Measurements from ENCODE around the gene CSF1R.
"Not testable (repeated sequence)": the region's sequence is repeated elsewhere in the genome, so short reads cannot be mapped to it uniquely, and the experiment has no call there.

CSF1R gene

GRCh38 chr5:150054569-150054968, 31.8 kb downstream of the CSF1R start:
- no peak for DNase-seq

GRCh38 chr5:150053713-150054392, 32.5 kb downstream of the CSF1R start:
- no peak for DNase-seq

- DNase-seq, result peak; percentile 67
These were observed 33.2 kb downstream of the CSF1R start for GRCh38 chr5:150052956-150053712.

- no peak for DNase-seq
These were observed 34.0 kb downstream of the CSF1R start for GRCh38 chr5:150052226-150052955.

- DNase-seq, result no peak
These were observed 34.6 kb downstream of the CSF1R start for GRCh38 chr5:150051657-150052195.

- peak; percentile 65 for DNase-seq
These were observed 36.1 kb downstream of the CSF1R start for GRCh38 chr5:150050172-150050811.

GRCh38 chr5:150046031-150046430, 40.3 kb downstream of the CSF1R start:
- DNase-seq, result no peak

- DNase-seq, result peak; percentile 38
These were observed 40.8 kb downstream of the CSF1R start for GRCh38 chr5:150045549-150045948.

- DNase-seq, result no peak
These were observed 41.6 kb downstream of the CSF1R start for GRCh38 chr5:150044712-150045111.

- DNase-seq, result no peak
These were observed 42.0 kb downstream of the CSF1R start for GRCh38 chr5:150044329-150044681.

GRCh38 chr5:150043657-150044328, 42.6 kb downstream of the CSF1R start:
- DNase-seq, result no peak

GRCh38 chr5:150042459-150042858, 43.9 kb downstream of the CSF1R start:
- no peak for DNase-seq

- no peak for DNase-seq
These were observed 47.8 kb downstream of the CSF1R start for GRCh38 chr5:150038547-150038946.

- no peak for DNase-seq
These were observed 49.8 kb downstream of the CSF1R start for GRCh38 chr5:150036513-150036912.

GRCh38 chr5:150035139-150035895, 51.0 kb downstream of the CSF1R start:
- no peak for DNase-seq

GRCh38 chr5:150034662-150035061, 51.7 kb downstream of the CSF1R start:
- DNase-seq, result no peak

- no peak for DNase-seq
These were observed 53.0 kb downstream of the CSF1R start for GRCh38 chr5:150033334-150033733.

GRCh38 chr5:150028047-150028446, 58.3 kb downstream of the CSF1R start:
- DNase-seq, result not testable (repeated sequence)

- DNase-seq, result no peak
These were observed 59.6 kb downstream of the CSF1R start for GRCh38 chr5:150026682-150027172.

- DNase-seq, result no peak
These were observed 61.9 kb downstream of the CSF1R start for GRCh38 chr5:150024346-150024984.

GRCh38 chr5:150023136-150023535, 63.2 kb downstream of the CSF1R start:
- no peak for DNase-seq

Data from NK-92 treated with Interleukin-12 subunit alpha and Interleukin-12 subunit beta, amount 100 ng/mL, for 24 hours (cell line).